Activated CD8-positive, alpha-beta T cell treated with anti-CD3 and anti-CD28 coated beads for 36 hours (primary cell): Measurements from ENCODE around the gene PRR13. TPM values are rescaled to one million over a fixed set of nuclear protein-coding genes. Genes with fewer than 3 reads are reported as not detected.

Source experiments
- ATAC-seq: fragments of 200-7000 bp; cut with Tn5 transposase; one replicate; pipeline ENCODE4 v1.10.0; 2021; ENCODE audit warnings: mild to moderate bottlenecking, moderate library complexity
- CTCF ChIA-PET: fragments of 350-600 bp; sonication (Branson Sonifier 250); formaldehyde crosslinking; loops from one replicate; lab custom pipeline; 2021; ENCODE audit warnings: antibody characterized with exemption; lab: Charles Lee
- POLR2A ChIA-PET: fragments of 350-600 bp; sonication (Branson Sonifier 250); formaldehyde crosslinking; loops from one replicate; lab custom pipeline; 2021; ENCODE audit warnings: antibody characterized with exemption; lab: Charles Lee
- DNase-seq: peaks from one replicate; pipeline ENCODE4 v3.0.0-alpha.2; 2020
- H3K27ac Mint-ChIP-seq: one replicate; pipeline ENCODE4 v1.8.0; 2021; ENCODE audit warnings: mild to moderate bottlenecking, mixed read lengths
- H3K27me3 Mint-ChIP-seq: one replicate; pipeline ENCODE4 v1.8.0; 2021; ENCODE audit warnings: mixed read lengths
- H3K36me3 Mint-ChIP-seq: one replicate; pipeline ENCODE4 v1.8.0; 2021; ENCODE audit warnings: low read depth, mixed read lengths
- H3K4me1 Mint-ChIP-seq: one replicate; pipeline ENCODE4 v1.8.0; 2021; ENCODE audit warnings: low read depth, mixed read lengths
- H3K4me3 Mint-ChIP-seq: one replicate; pipeline ENCODE4 v1.8.0; 2021; ENCODE audit warnings: mild to moderate bottlenecking, moderate library complexity, mixed read lengths
- H3K9me3 Mint-ChIP-seq: one replicate; pipeline ENCODE4 v1.8.0; 2021; ENCODE audit warnings: mixed read lengths
- CTCF ChIP-seq: fragments of 200-600 bp; IDR thresholded peaks from one replicate; pipeline ENCODE4 v1.8.0; 2022; ENCODE audit warnings: antibody characterized with exemption, mild to moderate bottlenecking
- intact Hi-C: fragments of 100-400 bp; cut with micrococcal nuclease; formaldehyde crosslinking; loops from one replicate; pipeline ENCODE4 v1.10.0; 2022
- total RNA-seq, 2 experiments: library from RNA; stranded (reverse); gene quantifications; one replicate each; pipeline ENCODE4 v1.2.3, GENCODE V29; 2021

PRR13 gene
- total RNA-seq, 2 experiments from 2014 or later, result 167 to 187 TPM

DNA sequence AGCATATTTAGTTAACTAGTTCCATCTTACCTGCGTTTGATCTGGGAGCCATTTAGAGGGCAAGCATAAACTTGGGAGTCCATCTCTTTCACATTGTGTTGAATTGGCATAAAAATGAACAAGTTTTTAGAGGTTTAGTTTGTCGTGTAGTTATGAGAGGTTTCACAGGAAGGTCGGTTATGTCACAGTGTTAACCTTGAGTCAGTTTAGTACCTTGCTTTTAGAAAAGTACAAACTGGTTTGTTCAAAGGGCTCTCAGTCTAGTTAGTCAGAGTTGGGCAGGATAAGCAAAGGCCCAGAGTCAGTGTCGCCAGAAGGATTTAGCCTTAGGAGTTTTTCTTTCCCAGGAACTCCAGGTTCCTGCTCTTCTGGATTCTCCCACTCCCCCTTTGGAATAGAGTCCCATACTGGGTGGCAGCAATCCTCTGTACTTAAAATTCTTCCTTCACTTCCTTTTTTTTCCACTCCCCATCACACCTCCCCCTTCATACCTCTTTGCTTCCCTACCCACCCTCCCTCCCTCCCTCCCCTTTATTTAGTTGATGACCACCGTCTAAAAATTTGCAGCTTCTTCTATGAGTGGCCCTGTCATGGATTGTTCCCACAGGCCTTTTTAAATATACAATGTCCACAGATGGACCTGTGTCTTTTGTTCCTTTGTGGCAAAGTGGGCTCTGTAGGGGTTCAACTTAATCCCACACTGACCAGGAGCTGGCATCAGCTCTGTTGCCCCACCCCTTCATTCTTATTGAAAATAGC, 22.4 kb downstream of the PRR13 start:
- no peaks in the 10 kb centered on the region for H3K27me3 Mint-ChIP-seq
- H3K27ac Mint-ChIP-seq, result peak overlapping the region; percentile 55
- peaks cover 50% of the 10 kb centered on the region for H3K4me1 Mint-ChIP-seq
- DNase-seq (no peak), ATAC-seq (no peak)
- no peak overlapping the region for H3K4me3 Mint-ChIP-seq
- no peak for TF ChIP-seq CTCF
- ChIA-PET CTCF (interaction anchor here (2.4 kb wide), 1 partner anchor 13 kb away, joined by 16 read pairs; no protein-coding TSS in a partner anchor), POLR2A (interaction anchor here (0.8 to 54.1 kb wide), 5 partner anchors 4 to 416 kb away, joined by 3 to 1494 read pairs (median 4); partner anchors contain the start of genes MAP3K12, NPFF, PCBP2 and TARBP2)
- intact Hi-C loops, result no loop called here
- no peaks in the 10 kb centered on the region for H3K9me3 Mint-ChIP-seq
- H3K36me3 Mint-ChIP-seq, result peaks cover 87% of the 10 kb centered on the region

- ChIA-PET POLR2A (interaction anchor here (0.8 to 54.1 kb wide), 5 partner anchors 3 to 417 kb away, joined by 3 to 1494 read pairs (median 4); partner anchors contain the start of genes MAP3K12, NPFF, PCBP2 and TARBP2), CTCF (interaction anchor here (2.4 kb wide), 1 partner anchor 12 kb away, joined by 16 read pairs; no protein-coding TSS in a partner anchor)
- peak; percentile 21 for ATAC-seq
- H3K27me3 Mint-ChIP-seq, result no peaks in the 10 kb centered on the region
- peaks cover 85% of the 10 kb centered on the region for H3K36me3 Mint-ChIP-seq
- H3K27ac Mint-ChIP-seq, result peak overlapping the region; percentile 51
- TF ChIP-seq CTCF, result no peak
- no peak overlapping the region for H3K4me3 Mint-ChIP-seq
- intact Hi-C loops, result no loop called here
- H3K9me3 Mint-ChIP-seq, result no peaks in the 10 kb centered on the region
- no peak for DNase-seq
- peaks cover 45% of the 10 kb centered on the region for H3K4me1 Mint-ChIP-seq
Measured at GRCh38 chr12:53464685-53465418, 23.3 kb downstream of the PRR13 start.

- DNase-seq (no peak), ATAC-seq (no peak)
- Mint-ChIP-seq H3K27me3 (no peaks in the 10 kb centered on the region), H3K4me3 (no peak overlapping the region), H3K4me1 (peaks cover 39% of the 10 kb centered on the region), H3K9me3 (no peaks in the 10 kb centered on the region), H3K36me3 (peaks cover 82% of the 10 kb centered on the region), H3K27ac (no peak overlapping the region)
- ChIA-PET CTCF (interaction anchor here (2.4 kb wide), 1 partner anchor 11 kb away, joined by 16 read pairs; no protein-coding TSS in a partner anchor), POLR2A (interaction anchor here (43.3 to 54.1 kb wide), 2 partner anchors 2 to 21 kb away, joined by 1494 read pairs; partner anchors contain the start of genes MAP3K12, NPFF, PCBP2 and TARBP2)
- intact Hi-C loops, result no loop called here
- no peak for TF ChIP-seq CTCF
Measured at GRCh38 chr12:53465679-53466078, 24.1 kb downstream of the PRR13 start.

DNA sequence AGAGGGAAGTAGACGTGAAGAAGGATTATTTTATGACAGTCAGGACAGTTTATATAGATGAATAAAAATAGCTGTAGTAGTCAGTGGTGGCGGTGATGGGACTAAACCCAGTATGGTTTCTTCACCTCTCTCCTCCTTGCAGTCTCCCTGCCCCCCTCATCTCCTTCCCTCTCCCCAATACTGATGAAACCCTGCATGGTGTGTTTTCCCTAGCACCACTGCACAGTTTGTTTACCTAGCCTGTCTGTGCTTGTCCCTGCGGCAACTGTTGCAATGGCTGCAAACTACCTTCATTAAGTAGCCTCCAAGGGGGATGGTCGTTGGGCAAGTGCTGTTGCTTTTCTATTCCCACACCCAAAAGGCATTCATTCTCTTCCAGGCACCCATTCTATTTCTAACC, 25.1 kb downstream of the PRR13 start:
- Mint-ChIP-seq H3K27ac (peak overlapping the region; percentile 19), H3K4me1 (peaks cover 38% of the 10 kb centered on the region), H3K27me3 (no peaks in the 10 kb centered on the region), H3K9me3 (no peaks in the 10 kb centered on the region), H3K4me3 (no peak overlapping the region), H3K36me3 (peaks cover 82% of the 10 kb centered on the region)
- intact Hi-C loops, result no loop called here
- ATAC-seq (no peak), DNase-seq (no peak)
- POLR2A ChIA-PET, result interaction anchor here (43.3 to 54.1 kb wide), 2 partner anchors 1 to 20 kb away, joined by 1494 read pairs; partner anchors contain the start of genes MAP3K12, NPFF, PCBP2 and TARBP2
- no peak for TF ChIP-seq CTCF
- CTCF ChIA-PET, result no interaction called here
